Activated CD8-positive, alpha-beta memory T cell treated with anti-CD3 and anti-CD28 coated beads, Interleukin-2, amount 50 U/mL, for 1 hour (primary cell): ENCODE data around the gene PDGFD.
A peak's percentile ranks its signal among the peaks of the same experiment; 100 is the strongest.

Experiments used
- DNase-seq: peaks from one replicate; pipeline ENCODE4 v3.0.0-alpha.2; 2020; ENCODE audit errors: extremely low read depth

The PDGFD gene

DNA sequence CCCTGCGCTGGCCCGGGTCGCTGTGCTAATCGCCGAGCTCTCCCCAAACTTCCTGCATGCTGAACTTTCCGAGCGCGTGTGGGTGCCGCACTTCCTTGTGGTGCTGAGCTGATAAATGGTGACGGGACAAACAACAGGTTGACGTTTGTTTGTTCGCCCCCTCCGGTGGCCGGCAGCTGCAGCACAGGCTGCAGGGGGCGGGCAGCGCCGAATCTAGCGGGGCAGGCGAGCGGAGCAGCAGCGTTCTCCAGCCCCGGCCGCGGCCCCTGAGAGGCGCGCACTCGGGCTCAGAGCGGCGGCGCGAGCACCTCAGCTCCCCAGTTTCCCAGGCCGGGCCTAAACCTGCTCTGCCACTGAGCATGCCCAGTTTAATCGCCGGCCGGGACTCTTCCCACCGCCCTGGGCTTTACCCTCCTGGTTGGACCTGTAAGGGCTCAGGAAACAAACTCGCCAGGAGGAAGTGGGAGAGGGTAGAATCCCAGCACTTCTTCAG is at the start of gene PDGFD:
Gene PDGFD (minus strand): TSS at position 120 of the 493 bp plus-strand sequence.
- peak; percentile 1 for DNase-seq

DNA sequence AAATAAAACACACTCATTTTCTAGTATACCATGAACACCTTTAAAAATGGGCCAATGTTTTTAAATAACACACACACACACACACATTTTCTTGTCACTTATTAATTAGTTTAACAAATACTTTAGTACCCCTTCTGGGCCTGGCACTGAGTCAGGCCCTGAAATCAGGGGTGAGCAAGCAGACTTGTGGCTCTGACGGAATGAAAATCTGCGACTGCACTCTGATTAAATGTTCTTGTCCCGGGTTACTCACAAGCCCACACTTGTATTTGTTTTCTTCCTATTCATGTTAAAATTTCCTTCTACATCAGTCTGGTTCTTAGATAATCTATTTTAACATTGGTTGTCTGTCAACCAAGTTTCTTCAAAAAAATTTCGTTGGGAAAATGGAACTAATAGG is 43.0 kb upstream of the PDGFD start:
- DNase-seq, result no peak

DNA sequence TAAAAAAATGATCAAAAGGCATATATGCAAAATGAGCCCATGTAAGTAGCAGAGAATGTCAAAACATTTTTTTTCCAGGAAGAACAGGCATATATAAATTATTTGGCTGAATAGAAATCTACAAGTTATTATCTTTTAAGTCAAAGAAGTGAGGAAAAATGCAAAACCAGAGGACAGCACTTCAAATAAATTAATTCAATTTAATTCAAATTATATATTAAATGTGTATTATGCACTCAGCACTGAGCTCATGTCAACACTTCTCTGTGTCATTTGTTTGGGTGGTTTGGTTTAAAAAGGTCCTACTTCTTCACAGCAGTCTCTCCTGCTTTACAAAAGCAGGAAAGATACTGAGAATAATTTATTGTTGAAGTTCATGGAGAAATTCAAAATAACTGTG is 41.9 kb upstream of the PDGFD start:
- no peak for DNase-seq

- no peak for DNase-seq
Observed at GRCh38 chr11:104200688-104201087, 36.7 kb upstream of the PDGFD start.

GRCh38 chr11:104199053-104199452 is 35.1 kb upstream of the PDGFD start:
- no peak for DNase-seq

DNA sequence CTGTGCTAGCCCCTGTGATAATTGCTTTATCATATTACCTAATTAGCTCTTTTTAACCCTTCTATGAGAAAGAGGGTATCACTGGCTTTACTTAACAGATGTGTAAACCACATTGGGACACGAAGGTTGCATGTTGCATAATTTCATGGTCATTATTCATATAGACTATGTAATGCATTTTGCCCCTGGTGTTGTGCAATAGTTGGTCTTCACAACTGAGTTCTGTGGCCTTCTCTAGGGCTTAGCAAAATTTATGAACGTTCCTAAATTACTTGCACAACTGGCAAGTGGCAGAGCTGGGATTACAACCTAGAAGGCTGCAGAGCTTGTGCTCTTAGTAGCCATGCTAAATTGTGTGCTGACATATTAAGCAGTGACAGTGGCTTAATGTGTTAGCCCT is 34.6 kb upstream of the PDGFD start:
- no peak for DNase-seq

- DNase-seq, result no peak
Observed at GRCh38 chr11:104191124-104191523, 27.2 kb upstream of the PDGFD start.

- no peak for DNase-seq
Observed at GRCh38 chr11:104183593-104183992, 19.6 kb upstream of the PDGFD start.

GRCh38 chr11:104175769-104176168 is 11.8 kb upstream of the PDGFD start:
- no peak for DNase-seq

GRCh38 chr11:104169091-104169490 is 5.1 kb upstream of the PDGFD start:
- DNase-seq, result no peak

GRCh38 chr11:104165014-104165413 is 1.1 kb upstream of the PDGFD start:
- no peak for DNase-seq

- DNase-seq, result no peak
Observed at GRCh38 chr11:104163100-104164027, 583 bp downstream of the PDGFD start.

DNA sequence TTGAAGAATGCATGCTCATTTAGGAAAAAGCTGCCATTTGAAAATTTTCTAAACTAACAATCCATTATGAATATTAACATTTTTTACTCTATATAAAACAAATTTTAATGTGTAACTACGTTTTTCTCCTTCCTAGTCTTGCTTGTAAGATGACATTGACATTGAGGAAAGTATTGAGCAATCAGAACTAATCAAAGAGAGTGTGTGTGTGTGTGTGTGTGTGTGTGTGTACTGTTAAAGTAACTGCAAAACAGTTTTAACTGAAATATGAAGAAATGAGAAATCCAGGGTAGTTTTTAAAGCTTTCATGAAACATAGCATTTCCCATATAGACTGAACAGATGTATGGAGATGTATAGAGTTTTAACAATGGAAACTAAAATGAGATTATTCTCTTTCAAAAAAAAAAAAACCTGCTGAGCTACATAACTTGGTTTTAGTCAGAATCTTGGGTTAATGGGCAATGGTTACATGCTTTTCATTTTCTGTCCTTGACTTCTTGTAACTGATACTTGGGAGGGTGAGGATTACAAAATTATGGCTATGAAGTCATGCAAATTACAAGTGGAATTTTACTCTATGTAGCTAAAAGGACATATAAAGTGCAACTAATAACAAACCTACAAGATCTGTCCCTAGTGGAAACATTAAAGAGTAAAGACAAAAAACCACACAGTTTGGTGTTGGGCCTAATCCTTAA is 2.0 kb downstream of the PDGFD start:
- DNase-seq, result no peak

- no peak for DNase-seq
Observed at GRCh38 chr11:104159356-104159755, 4.6 kb downstream of the PDGFD start.

- DNase-seq, result no peak
Observed at GRCh38 chr11:104155375-104155774, 8.6 kb downstream of the PDGFD start.

DNA sequence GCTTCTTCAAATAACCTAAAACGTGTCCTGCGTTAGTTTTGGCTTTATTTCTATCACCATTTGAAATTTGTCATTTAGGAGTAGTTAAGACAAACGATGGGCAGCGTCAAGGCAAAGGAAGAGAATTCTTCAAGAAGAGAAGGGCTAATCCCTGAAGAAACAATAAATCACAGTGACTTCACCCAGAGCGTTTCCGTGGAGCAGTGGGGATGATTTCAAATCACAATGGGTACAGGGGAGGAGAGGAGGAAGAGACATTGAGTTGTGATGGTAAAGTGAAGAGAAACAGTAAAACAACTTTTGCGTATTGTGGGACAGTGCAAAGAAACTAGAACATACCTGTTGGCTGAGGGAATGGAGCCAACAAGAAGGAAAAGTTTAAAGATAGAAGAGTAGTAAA is 9.7 kb downstream of the PDGFD start:
- DNase-seq, result no peak

DNA sequence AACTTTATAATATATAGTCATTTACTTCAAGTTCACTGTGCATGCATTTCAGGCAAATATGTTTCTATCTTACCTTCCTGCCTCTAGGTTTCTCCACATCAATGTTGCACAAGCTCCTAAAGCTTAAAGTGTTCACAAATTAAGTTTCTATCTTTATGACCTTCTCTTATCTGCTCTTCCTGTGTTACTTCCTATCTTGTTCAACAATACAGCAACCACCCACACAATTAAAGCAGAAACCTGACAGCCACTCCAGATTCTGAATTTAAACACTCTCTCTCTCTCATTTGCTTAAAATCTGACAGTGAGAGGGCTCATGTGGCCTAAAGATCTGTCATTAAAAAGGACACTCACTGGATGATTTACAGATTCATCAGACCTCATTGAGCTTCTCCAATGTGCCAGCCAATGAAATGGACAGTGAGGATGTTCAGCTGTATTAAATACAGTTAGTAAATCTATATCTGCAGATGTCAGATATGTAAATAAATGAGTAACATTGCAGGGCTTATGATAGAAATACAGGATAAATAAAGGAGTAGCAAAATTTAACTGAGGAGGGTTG is 10.9 kb downstream of the PDGFD start:
- DNase-seq, result no peak

GRCh38 chr11:104151404-104152204 is 12.3 kb downstream of the PDGFD start:
- no peak for DNase-seq

DNA sequence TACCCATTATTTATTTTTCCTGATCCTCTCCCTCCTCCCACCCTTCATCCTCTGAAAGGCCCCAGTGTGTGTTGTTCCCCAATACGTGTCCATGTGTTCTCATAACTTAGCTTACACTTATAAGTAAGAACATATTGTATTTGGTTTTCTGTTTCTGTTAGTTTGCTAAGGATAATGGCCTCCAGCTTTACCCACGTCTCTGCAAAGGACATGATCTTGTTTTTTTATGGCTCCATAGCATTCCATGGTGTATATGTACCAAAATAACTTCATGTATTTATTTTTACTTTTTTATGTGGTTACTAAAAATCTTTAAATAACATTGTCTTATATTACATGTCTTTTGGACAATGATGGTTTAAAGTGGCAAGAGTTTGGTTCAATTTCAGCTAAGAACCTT is 15.2 kb downstream of the PDGFD start:
- no peak for DNase-seq

DNA sequence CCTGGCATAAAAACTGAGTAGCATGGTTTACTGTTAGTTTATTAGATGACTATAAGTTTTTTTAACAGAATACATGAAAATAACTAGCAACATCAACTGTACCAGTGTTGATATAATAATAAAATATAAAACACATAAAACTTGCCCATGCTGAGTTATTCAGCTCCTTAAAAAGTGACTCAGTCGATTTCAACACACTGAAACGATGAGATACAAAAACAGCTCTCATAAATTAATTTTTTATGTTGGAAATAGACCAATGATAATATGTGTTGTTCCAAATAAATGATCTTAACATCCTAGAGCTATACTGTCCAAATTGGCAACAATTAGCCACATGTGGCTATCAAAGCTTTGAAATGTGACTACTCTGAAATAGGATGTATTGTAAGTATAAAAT is 15.9 kb downstream of the PDGFD start:
- DNase-seq, result no peak

DNA sequence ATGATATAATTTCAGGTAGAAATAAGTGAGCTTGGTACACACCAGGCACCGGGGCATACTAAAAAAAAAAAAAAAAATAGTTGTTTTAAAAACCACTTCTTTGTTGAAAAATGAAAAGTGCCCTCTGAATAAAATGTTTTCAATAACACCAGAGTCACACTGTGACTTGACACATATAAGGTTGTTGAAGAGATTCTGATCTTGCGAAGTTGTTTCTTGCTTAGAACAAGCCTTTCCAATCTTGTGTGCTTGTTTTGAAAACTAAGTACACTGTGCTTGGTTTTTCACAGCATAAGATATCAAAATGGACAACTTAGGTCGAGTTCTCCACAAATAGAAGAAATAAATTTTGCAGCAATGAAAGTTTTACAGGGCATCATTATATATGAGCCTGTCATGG is 17.0 kb downstream of the PDGFD start:
- no peak for DNase-seq

- DNase-seq, result no peak
Observed at GRCh38 chr11:104146421-104146820, 17.5 kb downstream of the PDGFD start.
